HAP-1 (cell line): ENCODE data around the gene ATP11C.
"Not testable (repeated sequence)": the region's sequence is repeated elsewhere in the genome, so short reads cannot be mapped to it uniquely, and the experiment has no call there.

Experiments used
- DNase-seq, 2 experiments: peaks; one replicate each; pipeline ENCODE4 v3.0.0-alpha.2; 2016 to 2020; ENCODE audit warnings: low spot score in 2 of 2
- H3K27me3 ChIP-seq: fragments of 250-450 bp; sonication (Bioruptor Pico); 2 replicates; pipeline ENCODE4 v1.5.1; 2020; ENCODE audit warnings: low read depth, mild to moderate bottlenecking, moderate library complexity
- H3K36me3 ChIP-seq: fragments of 250-450 bp; sonication (Bioruptor Pico); replicated peaks from 2 replicates; pipeline ENCODE4 v1.5.1; 2020; ENCODE audit warnings: mild to moderate bottlenecking
- H3K4me1 ChIP-seq: fragments of 250-450 bp; sonication (Bioruptor Pico); 2 replicates; pipeline ENCODE4 v1.5.1; 2020; ENCODE audit warnings: mild to moderate bottlenecking
- H3K4me3 ChIP-seq: fragments of 250-450 bp; sonication (Bioruptor Pico); 2 replicates; pipeline ENCODE4 v1.5.1; 2020; ENCODE audit warnings: mild to moderate bottlenecking, moderate library complexity
- H3K9me3 ChIP-seq: fragments of 250-450 bp; sonication (Bioruptor Pico); 2 replicates; pipeline ENCODE4 v1.5.1; 2020; ENCODE audit warnings: mild to moderate bottlenecking, moderate library complexity
- in situ Hi-C: fragments of 300-500 bp; cut with MboI; formaldehyde crosslinking; loops from 3 replicates; pipeline ENCODE4 v1.14.3; 2020; ENCODE audit warnings: low sequenced_read_pairs, inconsistent platforms, mixed read lengths

ATP11C gene

GRCh38 chrX:139932901-139933796 is at the start of gene ATP11C:
ATP11C (minus strand) TSS chrX:139933053; CDS start chrX:139932042, 1,011 bp downstream.
- Histone ChIP-seq H3K4me1 (peaks cover 37% of the 10 kb centered on the region), H3K27me3 (no peaks in the 10 kb centered on the region), H3K9me3 (no peaks in the 10 kb centered on the region), H3K36me3 (no peaks in the 10 kb centered on the region), H3K4me3 (peak within 1 kb of the TSS; percentile 85)
- peak; percentile 90 to 94 for DNase-seq
- in situ Hi-C loops: loop anchor here (5.0 kb wide), 1 partner anchor 106 kb away; no protein-coding TSS in a partner anchor

DNA sequence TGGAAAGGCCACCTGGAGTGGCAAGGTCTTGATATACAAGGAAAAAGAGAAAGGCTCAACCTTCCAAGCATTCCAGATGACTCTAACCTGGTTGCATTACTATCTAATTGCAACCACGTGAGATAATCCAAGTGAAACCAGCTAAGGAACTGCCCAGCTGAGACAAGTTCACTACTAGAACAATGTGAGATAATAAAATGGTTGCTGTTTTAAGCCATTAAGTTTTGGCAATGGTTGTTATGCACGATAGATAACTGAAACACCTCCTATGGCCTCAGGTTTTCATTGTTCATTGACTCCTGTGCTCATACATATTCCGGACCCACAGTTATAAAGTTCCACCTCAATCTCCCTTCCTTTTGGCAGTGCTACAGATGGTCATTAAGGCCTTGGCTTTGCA is 41.6 kb upstream of the ATP11C start:
- no peaks in the 10 kb centered on the region for H3K27me3 ChIP-seq
- in situ Hi-C loops: no loop called here

GRCh38 chrX:139972629-139973624 is 40.1 kb upstream of the ATP11C start:
- Histone ChIP-seq H3K27me3 (no peaks in the 10 kb centered on the region), H3K36me3 (no peaks in the 10 kb centered on the region), H3K4me3 (no peak overlapping the region), H3K9me3 (no peaks in the 10 kb centered on the region; the same call in 1 of the 2 replicates), H3K4me1 (no peaks in the 10 kb centered on the region)
- DNase-seq: no peak
- in situ Hi-C loops: no loop called here

More for the DNA sequence above, 41.6 kb upstream of the ATP11C start:
- Histone ChIP-seq H3K4me3 (no peak overlapping the region), H3K36me3 (no peaks in the 10 kb centered on the region), H3K9me3 (no peaks in the 10 kb centered on the region; the same call in 1 of the 2 replicates), H3K4me1 (no peaks in the 10 kb centered on the region)
- no peak for DNase-seq

- Histone ChIP-seq H3K4me3 (no peak overlapping the region), H3K4me1 (no peaks in the 10 kb centered on the region), H3K36me3 (no peaks in the 10 kb centered on the region), H3K9me3 (no peaks in the 10 kb centered on the region; the same call in 1 of the 2 replicates), H3K27me3 (no peaks in the 10 kb centered on the region)
- in situ Hi-C loops: no loop called here
- no peak for DNase-seq
Observed at GRCh38 chrX:139972113-139972512, 39.3 kb upstream of the ATP11C start.

DNA sequence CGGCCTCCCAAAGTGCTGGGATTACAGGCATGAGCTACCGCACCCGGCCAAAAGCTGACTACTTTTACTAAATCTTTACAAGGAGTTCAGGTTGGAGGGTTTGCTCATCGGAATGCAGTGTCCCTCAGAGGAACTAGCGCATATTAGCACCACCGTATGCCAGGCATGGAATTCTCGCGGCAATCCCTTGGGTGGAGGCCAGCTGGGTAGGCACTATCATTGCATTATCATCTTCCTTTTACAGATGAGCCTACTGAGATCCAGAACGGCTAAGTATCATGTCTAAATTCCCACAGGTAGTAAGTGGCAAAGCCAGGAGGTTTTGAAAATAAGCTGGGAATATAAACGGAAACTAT is 38.5 kb upstream of the ATP11C start:
- in situ Hi-C loops: no loop called here

DNA sequence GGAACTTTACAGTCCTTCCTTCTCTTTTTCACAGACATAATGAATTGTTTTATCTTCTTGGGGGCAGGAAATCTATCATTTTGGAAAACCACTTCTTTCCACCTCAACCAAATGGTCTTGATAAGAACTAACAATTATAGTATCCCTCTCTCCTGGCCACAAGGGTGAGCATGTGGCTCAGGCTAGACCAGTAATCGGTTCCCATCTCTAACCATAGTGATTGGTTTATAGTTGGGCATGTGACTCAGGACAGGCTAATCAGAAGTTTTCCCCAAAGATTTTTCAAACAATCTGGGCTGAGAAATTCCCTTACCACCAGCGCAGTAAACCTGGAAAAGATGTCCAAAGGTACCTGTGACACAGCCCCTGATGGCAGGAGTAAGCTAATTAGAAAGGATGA is 36.4 kb upstream of the ATP11C start:
- in situ Hi-C loops: no loop called here
- H3K9me3 ChIP-seq: no peaks in the 10 kb centered on the region
- no peak overlapping the region for H3K4me3 ChIP-seq
- H3K4me1 ChIP-seq: no peaks in the 10 kb centered on the region
- no peaks in the 10 kb centered on the region for H3K36me3 ChIP-seq
- no peaks in the 10 kb centered on the region for H3K27me3 ChIP-seq
- DNase-seq: no peak

More for the DNA sequence above, 38.5 kb upstream of the ATP11C start:
- H3K36me3 ChIP-seq: no peaks in the 10 kb centered on the region
- no peaks in the 10 kb centered on the region; the same call in 1 of the 2 replicates for H3K9me3 ChIP-seq
- no peak overlapping the region for H3K4me3 ChIP-seq
- H3K27me3 ChIP-seq: no peaks in the 10 kb centered on the region
- DNase-seq: no peak
- no peaks in the 10 kb centered on the region for H3K4me1 ChIP-seq

DNA sequence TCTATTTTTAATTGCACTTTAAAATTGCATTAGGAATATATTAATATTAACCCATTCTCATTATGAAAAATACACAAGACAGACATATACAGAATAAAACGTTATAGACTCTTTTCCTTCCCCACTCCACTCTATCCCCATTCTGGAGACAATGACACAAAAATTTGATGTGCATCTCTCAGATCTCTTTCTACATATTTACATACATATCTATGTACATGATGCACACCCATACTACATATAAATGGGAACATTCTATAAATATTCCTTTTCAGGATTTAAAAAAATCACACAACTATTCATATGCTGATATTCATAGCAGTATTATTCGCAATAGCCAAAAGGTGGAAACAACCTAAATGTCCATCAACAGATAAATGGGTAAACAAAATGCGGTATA is 34.9 kb upstream of the ATP11C start:
- in situ Hi-C loops: no loop called here
- no peaks in the 10 kb centered on the region for H3K4me1 ChIP-seq
- H3K27me3 ChIP-seq: no peaks in the 10 kb centered on the region
- no peak for DNase-seq
- H3K9me3 ChIP-seq: no peaks in the 10 kb centered on the region
- no peaks in the 10 kb centered on the region for H3K36me3 ChIP-seq
- H3K4me3 ChIP-seq: no peak overlapping the region

GRCh38 chrX:139967300-139967699 is 34.4 kb upstream of the ATP11C start:
- H3K27me3 ChIP-seq: no peaks in the 10 kb centered on the region; the same call in 1 of the 2 replicates
- no peaks in the 10 kb centered on the region for H3K36me3 ChIP-seq
- no peaks in the 10 kb centered on the region for H3K9me3 ChIP-seq
- DNase-seq: peak in 1 of 2 experiments; percentile 37
- in situ Hi-C loops: no loop called here
- H3K4me1 ChIP-seq: no peaks in the 10 kb centered on the region
- no peak overlapping the region for H3K4me3 ChIP-seq

GRCh38 chrX:139966159-139966558 is 33.3 kb upstream of the ATP11C start:
- in situ Hi-C loops: not testable (repeated sequence)

GRCh38 chrX:139965421-139965820 is 32.6 kb upstream of the ATP11C start, which contains the start of gene CXorf66:
CXorf66 (minus strand) TSS chrX:139965521; CDS start chrX:139965496, 25 bp downstream.
- H3K9me3 ChIP-seq: no peaks in the 10 kb centered on the region
- DNase-seq: no peak
- in situ Hi-C loops: no loop called here

More at GRCh38 chrX:139966159-139966558, 33.3 kb upstream of the ATP11C start:
- not testable (repeated sequence) for H3K36me3 ChIP-seq, H3K9me3 ChIP-seq, H3K4me3 ChIP-seq, H3K27me3 ChIP-seq, H3K4me1 ChIP-seq
- peak in 1 of 2 experiments; percentile 38 for DNase-seq

DNA sequence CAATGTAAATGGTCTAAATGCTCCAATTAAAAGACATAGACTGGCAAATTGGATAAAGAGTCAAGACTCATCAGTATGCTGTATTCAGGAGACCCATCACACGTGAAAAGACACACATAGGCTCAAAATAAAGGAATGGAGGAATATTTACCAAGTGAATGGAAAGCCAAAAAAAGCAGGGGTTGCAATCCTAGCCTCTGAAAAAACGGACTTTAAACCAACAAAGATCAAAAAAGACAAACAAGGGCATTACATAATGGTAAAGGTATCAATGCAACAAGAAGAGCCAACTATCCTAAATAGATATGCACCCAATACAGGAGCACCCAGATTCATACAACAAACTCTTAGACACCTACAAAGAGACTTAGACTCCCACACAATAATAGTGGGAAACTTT is 28.2 kb upstream of the ATP11C start:
- in situ Hi-C loops, H3K4me3 ChIP-seq, DNase-seq, H3K27me3 ChIP-seq, H3K9me3 ChIP-seq, H3K4me1 ChIP-seq, H3K36me3 ChIP-seq: not testable (repeated sequence)

More at GRCh38 chrX:139965421-139965820, 32.6 kb upstream of the ATP11C start, which contains the start of gene CXorf66:
- H3K27me3 ChIP-seq: no peaks in the 10 kb centered on the region; the same call in none of the 2 replicates
- no peak within 1 kb of the TSS for H3K4me3 ChIP-seq
- no peaks in the 10 kb centered on the region for H3K4me1 ChIP-seq
- no peaks in the 10 kb centered on the region for H3K36me3 ChIP-seq

DNA sequence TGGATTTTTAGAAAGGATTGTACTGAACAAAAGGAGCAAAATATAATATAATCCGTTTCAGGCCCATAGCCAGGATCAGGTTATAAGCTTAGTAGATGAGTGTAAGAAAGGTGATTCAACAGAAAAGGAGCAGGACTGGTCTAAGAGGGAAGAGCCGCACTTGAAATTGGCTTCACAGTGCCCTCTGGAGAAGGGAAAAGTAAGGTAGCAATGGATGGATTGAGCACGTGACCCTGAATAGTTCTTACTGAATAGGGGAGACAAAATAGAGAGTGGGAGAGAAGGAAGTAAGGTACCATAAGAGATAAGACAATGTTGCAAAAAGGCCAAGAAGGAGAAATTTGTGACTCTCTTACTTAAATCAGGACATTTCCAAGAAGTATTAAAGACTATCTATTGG is 16.9 kb upstream of the ATP11C start:
- peak in 1 of 2 experiments; percentile 21 for DNase-seq

DNA sequence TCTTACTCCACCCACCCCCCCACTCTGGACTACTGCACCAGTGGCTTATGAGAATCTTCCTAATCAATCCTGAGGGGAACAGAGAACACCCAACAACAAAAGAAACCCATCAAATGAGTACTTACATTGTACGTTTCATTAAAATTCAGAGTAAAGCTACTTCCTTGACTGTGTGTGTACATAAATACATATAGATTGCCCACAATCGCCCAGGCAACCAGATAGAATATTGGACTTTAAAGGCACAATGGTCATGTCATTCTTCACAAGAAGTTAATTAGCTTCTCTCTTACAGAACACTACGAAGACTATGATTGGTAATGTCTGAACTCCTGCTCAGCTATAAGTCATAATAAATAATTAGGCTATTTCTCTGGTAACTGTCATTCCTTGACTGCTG is 12.2 kb upstream of the ATP11C start:
- Histone ChIP-seq H3K27me3 (no peaks in the 10 kb centered on the region), H3K4me3 (no peak overlapping the region), H3K4me1 (no peaks in the 10 kb centered on the region), H3K36me3 (no peaks in the 10 kb centered on the region), H3K9me3 (no peaks in the 10 kb centered on the region)
- in situ Hi-C loops: no loop called here
- no peak for DNase-seq

More for the DNA sequence above, 16.9 kb upstream of the ATP11C start:
- in situ Hi-C loops: no loop called here
- H3K9me3 ChIP-seq: no peaks in the 10 kb centered on the region
- H3K4me1 ChIP-seq: no peaks in the 10 kb centered on the region
- H3K36me3 ChIP-seq: no peaks in the 10 kb centered on the region
- H3K4me3 ChIP-seq: no peak overlapping the region
- H3K27me3 ChIP-seq: no peaks in the 10 kb centered on the region
